Measurements from ENCODE around the gene AXIN1. TPM values are rescaled to one million over a fixed set of nuclear protein-coding genes. Genes with fewer than 3 reads are reported as not detected.

AXIN1 gene
- 14.2 and 17.5 TPM in 2 replicates for total RNA-seq

GRCh38 chr16:352547-353403 lies at the start of gene AXIN1:
TSS of gene AXIN1 (minus strand) at chr16:352723. CDS start at chr16:347025, 5,698 bp downstream.

GRCh38 chr16:401468-402348 lies 49.2 kb upstream of the AXIN1 start, which contains the start of gene DECR2:
TSS of gene DECR2 (plus strand) at chr16:401885. CDS start at chr16:401964, 79 bp downstream.

GRCh38 chr16:397135-397661 lies 44.7 kb upstream of the AXIN1 start, which contains the start of gene NME4:
TSS of gene NME4 (plus strand) at chr16:397199. CDS start at chr16:397223, 24 bp downstream.

GRCh38 chr16:381789-382717 lies 29.5 kb upstream of the AXIN1 start, which contains the start of gene PGAP6:
TSS of gene PGAP6 (minus strand) at chr16:381978. CDS start at chr16:381821, 157 bp downstream.

GRCh38 chr16:370443-370842 lies 17.9 kb upstream of the AXIN1 start, which contains the start of gene MRPL28:
TSS of gene MRPL28 (minus strand) at chr16:370538. CDS start at chr16:370218, 320 bp downstream.

GRCh38 chr16:283033-283805 lies 69.3 kb downstream of the AXIN1 start, which contains the start of gene PDIA2:
TSS of gene PDIA2 (plus strand) at chr16:283164. CDS start at chr16:283170, 6 bp downstream.

GRCh38 chr16:280552-280951 lies 72.0 kb downstream of the AXIN1 start, which contains the start of gene ARHGDIG:
TSS of gene ARHGDIG (plus strand) at chr16:280591. CDS start at chr16:280681, 90 bp downstream.

GRCh38 chr16:275786-276232 lies 76.7 kb downstream of the AXIN1 start, which contains the start of gene RGS11:
TSS of gene RGS11 (minus strand) at chr16:275944. CDS start at chr16:275911, 33 bp downstream.

Other genes with a start within 250 kb of the AXIN1 start
- gene NPRL3, start 214.1 kb downstream of the AXIN1 start, total RNA-seq: 6.5 and 11.0 TPM in 2 replicates
- not detected in 2 replicates for gene HBZ, start 200.1 kb downstream of the AXIN1 start, total RNA-seq
- gene HBM, start 186.7 kb downstream of the AXIN1 start, total RNA-seq: not detected in 2 replicates
- gene HBA2, start 179.8 kb downstream of the AXIN1 start, total RNA-seq: not detected in 2 replicates
- gene HBA1, start 176.0 kb downstream of the AXIN1 start, total RNA-seq: not detected in 2 replicates
- gene HBQ1, start 172.3 kb downstream of the AXIN1 start, total RNA-seq: not detected in 2 replicates
- gene LUC7L, start 123.3 kb downstream of the AXIN1 start, total RNA-seq: 23.3 and 28.8 TPM in 2 replicates
- gene FAM234A, start 117.9 kb downstream of the AXIN1 start, total RNA-seq: 31.5 and 39.1 TPM in 2 replicates
- 1.4 and 7.2 TPM in 2 replicates for gene RGS11, start 76.8 kb downstream of the AXIN1 start, total RNA-seq
- 0.77 and 0.79 TPM in 2 replicates for gene ARHGDIG, start 72.1 kb downstream of the AXIN1 start, total RNA-seq
- gene PDIA2, start 69.6 kb downstream of the AXIN1 start, total RNA-seq: under 0.01 and 0.17 TPM in 2 replicates
- gene MRPL28, start 17.8 kb upstream of the AXIN1 start, total RNA-seq: 58.6 and 85.7 TPM in 2 replicates
- gene PGAP6, start 29.3 kb upstream of the AXIN1 start, total RNA-seq: 73.8 and 99.2 TPM in 2 replicates
- 47.2 and 78.2 TPM in 2 replicates for gene NME4, start 44.5 kb upstream of the AXIN1 start, total RNA-seq
- 3.7 and 11.8 TPM in 2 replicates for gene DECR2, start 49.2 kb upstream of the AXIN1 start, total RNA-seq
- gene RAB11FIP3, start 72.9 kb upstream of the AXIN1 start, total RNA-seq: 17.5 and 18.0 TPM in 2 replicates
- 13.9 and 15.9 TPM in 2 replicates for gene CAPN15, start 175.0 kb upstream of the AXIN1 start, total RNA-seq
- not detected in 2 replicates for gene PRR35, start 207.7 kb upstream of the AXIN1 start, total RNA-seq
- 1.1 and 4.7 TPM in 2 replicates for gene NHLRC4, start 214.3 kb upstream of the AXIN1 start, total RNA-seq
- gene PIGQ, start 217.2 kb upstream of the AXIN1 start, total RNA-seq: 16.7 and 23.0 TPM in 2 replicates
- gene RAB40C, start 237.3 kb upstream of the AXIN1 start, total RNA-seq: 6.5 and 8.2 TPM in 2 replicates